ENCODE data around the gene NDUFAB1. TPM values are rescaled to one million over a fixed set of nuclear protein-coding genes. Genes with fewer than 3 reads are reported as not detected.

NDUFAB1 gene
- total RNA-seq = 143 and 166 TPM in 2 replicates

GRCh38 chr16:23595951-23596720 lies at the start of gene NDUFAB1:
TSS of gene NDUFAB1 (minus strand) at chr16:23596316. CDS start at chr16:23596290, 26 bp downstream.

GRCh38 chr16:23640931-23641765 lies 45.0 kb upstream of the NDUFAB1 start, which contains the start of the genes DCTN5 and PALB2:
TSS of gene DCTN5 (plus strand) at chr16:23641466. CDS start at chr16:23641543, 77 bp downstream.
TSS of gene PALB2 (minus strand) at chr16:23641310. CDS start at chr16:23641157, 153 bp downstream.

GRCh38 chr16:23556881-23557778 lies 39.0 kb downstream of the NDUFAB1 start, which contains the start of the genes EARS2 and UBFD1:
TSS of gene EARS2 (minus strand) at chr16:23557350. CDS start at chr16:23557343, 7 bp downstream.
TSS of gene UBFD1 (plus strand) at chr16:23557727. CDS start at chr16:23557743, 16 bp downstream.

Other genes starting within 250 kb of the NDUFAB1 start
- 10.5 and 11.0 TPM in 2 replicates for gene COG7, start 143.1 kb downstream of the NDUFAB1 start, total RNA-seq
- gene GGA2, start 85.8 kb downstream of the NDUFAB1 start, total RNA-seq = 22.4 and 33.1 TPM in 2 replicates
- 20.1 and 23.4 TPM in 2 replicates for gene EARS2, start 39.0 kb downstream of the NDUFAB1 start, total RNA-seq
- gene UBFD1, start 38.6 kb downstream of the NDUFAB1 start, total RNA-seq = 53.9 and 159 TPM in 2 replicates
- 7.1 and 7.6 TPM in 2 replicates for gene PALB2, start 45.0 kb upstream of the NDUFAB1 start, total RNA-seq
- 63.3 and 83.4 TPM in 2 replicates for gene DCTN5, start 45.1 kb upstream of the NDUFAB1 start, total RNA-seq
- gene PLK1, start 82.6 kb upstream of the NDUFAB1 start, total RNA-seq = 27.9 and 29.6 TPM in 2 replicates
- not detected in 2 replicates for gene ERN2, start 116.9 kb upstream of the NDUFAB1 start, total RNA-seq
- not detected in 2 replicates for gene CHP2, start 158.7 kb upstream of the NDUFAB1 start, total RNA-seq
- 1.7 TPM in 1 of 2 replicates, not detected in the other for gene PRKCB, start 239.7 kb upstream of the NDUFAB1 start, total RNA-seq